ENCODE measurements around the gene AKAP1.
"Not testable (repeated sequence)": the region's sequence is repeated elsewhere in the genome, so short reads cannot be mapped to it uniquely, and the experiment has no call there.

AKAP1 gene

DNA sequence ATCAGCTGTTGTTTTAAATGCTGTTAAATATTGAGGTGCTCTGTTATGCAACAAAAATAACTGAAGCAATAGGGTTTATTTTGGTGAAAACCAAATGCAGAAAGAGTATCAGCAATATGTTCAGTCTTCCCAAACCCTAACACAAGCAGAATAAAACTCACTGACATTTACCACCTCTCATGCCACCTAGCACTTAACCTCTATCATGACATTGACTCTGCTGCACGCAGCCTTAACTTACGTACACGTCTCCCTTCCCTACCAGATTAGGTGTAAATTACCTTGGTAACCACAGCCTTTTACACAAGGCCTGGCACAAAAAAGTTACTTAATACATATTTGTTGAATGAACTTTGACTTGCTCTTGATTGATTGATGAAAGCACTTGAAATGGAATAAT lies 9.9 kb upstream of the AKAP1 start:
- DNase-seq (ENCODE audit: low read depth in 2 of 2), result no peak

DNA sequence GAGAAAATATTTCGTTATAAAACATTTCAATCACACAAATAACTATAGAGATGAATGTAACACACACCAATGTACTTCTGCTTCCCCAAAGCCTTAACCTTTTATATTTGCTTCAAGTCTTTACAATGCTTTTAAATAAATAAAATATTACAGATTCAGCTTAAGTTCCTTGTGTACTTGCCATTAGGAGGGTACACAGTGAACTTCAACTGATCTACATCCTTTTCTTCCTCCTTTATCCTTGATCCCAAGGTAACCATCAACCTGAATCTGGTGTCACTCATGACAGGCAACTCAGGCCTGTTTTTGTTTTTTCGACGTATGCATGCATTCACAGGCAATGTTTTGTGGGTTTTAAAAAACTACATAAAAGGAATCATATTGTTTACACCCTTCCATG lies 9.3 kb upstream of the AKAP1 start:
- no peak for DNase-seq (ENCODE audit: low read depth in 2 of 2)

DNA sequence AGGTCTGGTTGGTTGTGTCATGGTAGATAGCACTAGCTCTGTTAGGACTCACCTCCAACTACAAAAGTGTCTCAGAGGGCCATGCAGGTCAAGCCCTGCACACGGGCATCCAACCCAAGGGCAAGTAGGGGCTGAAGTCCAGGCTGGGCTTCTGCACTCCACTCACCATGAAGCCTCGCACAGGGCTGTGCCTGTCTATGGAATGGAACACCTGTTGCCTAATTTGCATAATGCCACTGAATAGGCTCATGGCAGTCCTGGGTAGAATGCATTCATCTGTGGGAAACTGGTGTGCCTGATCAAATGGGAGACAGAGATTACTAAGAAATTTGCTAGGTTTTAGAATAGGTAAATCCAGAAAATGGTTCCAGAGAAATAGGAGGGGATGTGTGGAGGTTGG lies 8.0 kb upstream of the AKAP1 start:
- DNase-seq (ENCODE audit: low read depth in 2 of 2), result no peak

DNA sequence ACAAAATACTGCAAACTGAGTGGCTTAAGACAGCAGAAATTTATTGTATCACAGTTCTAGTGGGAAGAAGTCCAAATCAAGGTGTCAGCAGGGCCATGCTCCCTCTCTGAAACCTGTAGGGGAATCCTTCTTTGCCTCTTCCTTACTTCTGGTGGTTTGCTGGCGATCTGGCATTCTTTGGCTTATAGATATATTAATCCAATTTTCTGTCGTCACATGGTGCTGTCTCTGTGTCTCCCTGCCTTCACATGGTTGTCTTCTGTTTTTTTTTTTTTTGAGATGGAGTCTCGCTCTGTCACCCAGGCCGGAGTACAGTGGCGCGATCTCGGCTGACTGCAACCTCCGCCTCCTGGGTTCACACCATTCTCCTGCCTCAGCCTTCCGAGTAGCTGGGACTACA lies 6.8 kb upstream of the AKAP1 start:
- no peak for DNase-seq (ENCODE audit: low read depth in 2 of 2)

DNA sequence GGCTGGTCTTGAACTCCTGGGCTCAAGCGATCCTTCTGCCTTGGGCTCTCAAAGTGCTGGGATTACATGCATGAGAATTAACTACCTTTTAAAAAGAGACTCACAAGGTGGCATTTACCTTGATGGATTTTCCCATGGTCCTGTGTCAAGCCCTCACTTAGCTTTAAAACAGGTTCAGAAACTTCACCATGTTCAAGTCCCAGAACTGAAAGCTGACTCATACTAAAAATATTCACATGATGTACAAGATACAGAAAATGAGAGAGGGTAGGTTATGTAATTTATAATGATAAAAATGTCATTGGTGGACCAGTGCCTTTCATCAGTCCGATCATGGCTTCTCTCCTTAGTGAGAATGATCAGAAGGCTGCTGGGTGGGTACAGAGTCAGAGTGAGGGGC lies 4.3 kb upstream of the AKAP1 start:
- DNase-seq (ENCODE audit: low read depth in 2 of 2), result no peak

DNA sequence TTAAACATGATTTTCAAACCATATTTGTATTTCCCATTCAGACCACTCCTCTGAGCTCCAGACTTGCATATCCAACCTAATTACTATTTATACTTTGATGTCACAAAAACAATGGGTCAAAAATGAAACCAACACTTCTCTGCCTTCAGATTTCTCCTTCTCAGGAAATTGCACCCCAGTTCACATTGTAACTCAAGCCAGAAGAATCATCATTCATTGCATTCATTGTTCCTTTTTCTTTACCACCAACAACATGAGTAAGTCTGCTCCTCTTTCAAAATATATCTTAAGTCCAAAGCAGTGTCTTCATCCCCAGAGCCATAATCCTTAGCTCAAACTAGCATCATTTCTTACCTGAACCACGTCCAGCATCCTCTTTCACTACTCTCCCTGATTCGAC lies 2.6 kb upstream of the AKAP1 start:
- no peak for DNase-seq (ENCODE audit: low read depth in 2 of 2)

DNA sequence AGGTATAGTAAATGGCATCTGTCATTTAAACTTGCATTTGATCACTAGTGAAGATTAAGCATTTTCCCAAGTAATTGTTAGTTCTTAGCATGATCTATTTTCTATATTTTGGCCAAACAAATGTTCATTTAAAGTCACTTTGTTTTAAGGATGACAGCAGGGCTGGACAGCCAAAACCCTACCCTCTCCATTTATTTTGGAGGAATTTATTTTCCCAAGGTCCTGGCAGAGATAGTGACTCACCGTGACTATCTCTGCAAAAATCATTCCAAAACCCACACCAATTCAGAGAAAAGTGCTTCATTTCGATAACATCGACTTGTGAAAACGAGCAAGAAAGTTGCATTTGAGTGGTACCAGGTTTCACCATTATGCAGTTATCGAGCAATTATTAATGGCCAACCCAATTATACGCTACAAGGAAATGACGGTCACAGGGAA lies 665 bp upstream of the AKAP1 start:
- DNase-seq (ENCODE audit: low read depth in 2 of 2), result no peak

DNA sequence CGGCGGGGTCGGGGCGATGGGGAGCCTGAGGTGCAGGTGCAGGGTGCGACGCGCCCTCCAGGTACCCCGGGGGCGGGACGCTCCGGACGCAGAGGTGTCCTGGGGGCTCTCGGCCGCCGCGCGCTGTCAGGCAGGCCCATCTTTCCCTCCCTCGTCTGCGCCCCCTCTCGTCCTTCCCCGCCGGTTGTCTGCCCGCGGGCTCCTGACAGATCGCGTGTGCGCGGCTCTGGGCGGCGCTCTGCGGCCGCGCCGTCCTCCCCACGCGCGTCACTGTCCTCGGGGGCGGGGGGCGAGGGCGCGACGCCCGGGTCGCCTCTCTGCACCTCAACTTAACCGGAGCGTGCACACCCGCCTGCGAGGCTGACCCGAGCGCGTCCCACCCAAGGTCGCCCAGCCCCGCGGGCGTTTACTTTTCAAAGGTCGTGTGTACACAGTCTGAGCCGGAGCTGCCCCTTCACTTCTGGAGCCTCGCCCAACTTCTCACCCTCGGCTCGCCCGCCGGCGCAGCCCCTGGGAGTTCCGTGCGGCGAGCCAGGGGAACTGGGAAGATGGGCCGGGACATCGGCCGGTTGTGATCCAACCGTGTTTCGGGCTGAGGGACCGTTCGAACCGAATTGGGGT lies 512 bp downstream of the AKAP1 start:
- DNase-seq (ENCODE audit: low read depth in 2 of 2), result peak; percentile 25 to 34

DNA sequence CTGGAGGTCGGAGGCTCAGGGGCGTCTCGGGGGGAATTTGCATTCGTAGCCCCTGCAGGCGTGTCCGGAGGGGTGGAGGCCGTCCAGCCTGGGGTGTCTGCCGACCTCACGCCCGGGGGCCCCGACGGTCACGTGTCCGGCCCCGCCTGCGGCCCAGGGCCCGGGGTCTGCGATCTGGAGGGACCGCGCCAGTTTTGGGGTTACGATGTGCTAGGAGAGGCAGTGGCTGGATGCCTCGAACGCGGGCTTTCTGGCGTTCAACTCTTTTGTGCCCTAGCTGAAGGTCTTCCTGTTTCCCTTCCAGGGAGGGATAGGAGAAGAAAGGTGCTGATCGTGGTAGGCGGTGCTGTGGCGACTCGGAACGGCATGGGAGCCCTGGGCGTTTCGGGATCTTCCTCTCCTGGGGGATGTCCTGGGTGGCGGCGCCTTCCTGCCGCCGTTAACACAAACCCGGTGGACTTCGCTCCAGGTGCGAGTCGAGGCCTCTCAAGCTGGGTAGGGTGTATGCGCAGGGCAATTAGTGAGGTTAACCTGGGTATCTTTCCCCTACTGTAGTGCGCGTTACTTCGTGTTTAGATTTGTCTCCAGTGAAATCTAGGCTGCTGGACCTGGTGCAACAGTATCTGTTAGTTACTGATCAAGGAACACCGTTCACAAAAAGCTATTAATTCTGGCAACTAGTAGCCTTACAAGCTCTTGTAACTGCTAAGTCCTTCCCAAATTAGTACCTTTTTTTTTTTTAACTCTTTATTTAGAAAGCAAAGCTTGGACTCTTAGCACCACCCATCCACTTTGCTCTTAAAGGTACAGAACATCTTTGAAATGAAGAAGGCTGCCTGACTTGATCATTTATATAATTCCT lies 1.3 kb downstream of the AKAP1 start:
- DNase-seq (ENCODE audit: low read depth in 2 of 2), result no peak

DNA sequence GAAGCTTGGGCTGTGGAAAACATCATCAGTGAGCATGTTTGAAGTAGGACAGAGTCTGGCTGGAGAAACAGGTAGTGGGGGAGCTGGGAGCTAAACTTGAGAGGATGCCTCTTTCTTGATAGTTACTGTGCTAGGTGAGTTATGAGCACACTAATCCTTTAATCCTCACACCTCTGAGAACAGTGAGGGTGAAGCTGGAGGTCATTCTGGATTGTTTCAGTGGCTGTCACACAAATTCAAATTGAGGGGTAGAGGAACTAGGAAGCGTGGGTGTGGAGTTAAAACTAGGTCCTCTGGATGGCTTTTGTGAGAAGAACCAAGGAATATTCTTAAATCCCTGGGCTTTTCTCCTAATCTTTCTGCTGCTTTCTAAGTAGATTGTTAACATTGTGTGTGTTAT lies 3.3 kb downstream of the AKAP1 start:
- DNase-seq (ENCODE audit: low read depth in 2 of 2), result no peak

DNA sequence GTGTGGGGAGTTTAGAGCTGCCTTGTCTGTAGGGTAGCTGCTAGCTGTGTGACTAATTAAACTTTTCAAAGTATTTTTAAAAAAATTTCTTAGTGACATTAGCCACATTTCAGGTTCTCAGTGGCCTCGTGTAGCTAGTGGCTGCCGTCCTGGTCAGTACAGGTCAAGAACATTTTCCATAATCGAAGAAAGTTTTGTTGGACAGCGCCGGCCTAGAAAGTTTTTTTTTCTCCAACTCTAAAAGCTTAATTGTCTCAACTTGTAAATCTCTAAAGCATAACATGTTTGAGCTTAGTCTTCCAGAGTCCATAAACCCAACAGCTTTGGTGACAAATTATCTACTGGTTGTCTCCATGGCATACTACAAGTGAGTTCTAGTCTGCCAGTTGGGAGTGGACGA lies 4.3 kb downstream of the AKAP1 start:
- DNase-seq (ENCODE audit: low read depth in 2 of 2), result no peak

DNA sequence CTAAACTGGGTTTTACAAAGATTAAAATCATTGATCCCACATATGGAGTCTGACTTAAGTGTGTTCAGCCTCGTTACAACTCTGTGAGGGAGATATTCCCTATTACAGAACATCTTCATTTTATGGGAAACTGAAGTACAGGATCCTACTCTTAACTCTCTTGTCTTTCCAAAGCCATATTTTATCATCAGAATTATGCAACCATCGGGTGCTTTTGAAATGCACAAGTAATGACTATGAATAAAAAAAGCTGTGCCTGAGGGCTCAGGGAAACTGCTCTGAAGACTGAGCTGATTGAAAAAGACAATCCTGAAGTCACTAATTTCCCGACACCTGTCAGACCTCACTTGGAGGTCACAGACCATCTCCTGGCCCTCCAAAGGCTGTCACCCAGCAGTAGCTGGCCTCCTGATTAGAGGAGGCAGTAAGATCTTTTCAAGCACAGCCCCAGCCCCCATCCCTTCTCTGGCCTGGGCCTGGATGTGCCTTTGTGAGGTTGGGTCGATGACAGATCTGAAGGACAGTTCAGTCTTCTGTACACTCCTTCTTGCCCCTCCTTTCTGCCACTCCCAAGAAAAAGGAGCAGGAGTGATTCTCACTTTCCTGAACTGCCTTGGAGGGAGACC lies 5.6 kb downstream of the AKAP1 start:
- DNase-seq (ENCODE audit: low read depth in 2 of 2), result no peak

DNA sequence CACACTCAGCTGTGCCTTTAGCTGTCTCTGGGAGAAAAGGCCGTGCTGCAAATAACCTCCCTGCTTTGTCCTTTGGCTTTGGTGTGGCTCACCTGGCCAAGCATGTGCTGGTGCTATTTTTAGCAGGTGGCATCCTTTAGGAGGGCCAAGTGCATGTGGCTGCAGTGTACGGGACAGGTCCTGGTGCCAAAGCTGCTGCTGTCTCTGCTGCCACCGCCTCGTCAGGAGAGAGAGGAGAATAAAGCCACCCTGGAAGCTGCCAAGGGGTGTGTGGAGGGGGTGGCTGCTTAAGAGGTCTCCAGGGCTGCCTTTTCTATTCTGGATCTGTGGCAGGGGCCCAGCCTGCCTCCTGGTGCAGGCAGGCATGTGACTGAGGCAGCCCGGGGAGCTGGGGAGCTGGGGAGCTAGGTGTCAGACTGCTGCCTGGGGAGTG lies 6.2 kb downstream of the AKAP1 start:
- DNase-seq (ENCODE audit: low read depth in 2 of 2), result no peak

DNA sequence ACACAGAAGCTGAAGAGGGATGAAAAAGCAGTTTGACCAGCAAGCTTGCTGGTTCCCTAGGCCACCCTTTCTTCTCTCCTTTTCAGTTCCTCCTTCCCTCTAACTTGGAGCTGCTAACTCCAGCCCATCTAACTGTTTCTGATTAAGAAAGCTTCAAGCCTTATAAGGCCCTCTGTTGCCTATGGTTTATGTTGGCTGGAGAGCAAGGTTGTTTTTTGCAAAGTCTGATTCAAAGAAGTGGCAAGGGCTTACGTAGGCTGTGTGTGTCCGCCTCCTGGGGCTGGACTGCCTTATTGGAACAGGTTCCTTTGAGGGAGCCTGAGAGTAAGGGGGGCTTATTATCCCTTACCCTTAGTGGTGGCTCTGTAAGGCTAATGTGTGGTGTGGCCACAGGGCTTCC lies 7.1 kb downstream of the AKAP1 start:
- no peak for DNase-seq (ENCODE audit: low read depth in 2 of 2)

DNA sequence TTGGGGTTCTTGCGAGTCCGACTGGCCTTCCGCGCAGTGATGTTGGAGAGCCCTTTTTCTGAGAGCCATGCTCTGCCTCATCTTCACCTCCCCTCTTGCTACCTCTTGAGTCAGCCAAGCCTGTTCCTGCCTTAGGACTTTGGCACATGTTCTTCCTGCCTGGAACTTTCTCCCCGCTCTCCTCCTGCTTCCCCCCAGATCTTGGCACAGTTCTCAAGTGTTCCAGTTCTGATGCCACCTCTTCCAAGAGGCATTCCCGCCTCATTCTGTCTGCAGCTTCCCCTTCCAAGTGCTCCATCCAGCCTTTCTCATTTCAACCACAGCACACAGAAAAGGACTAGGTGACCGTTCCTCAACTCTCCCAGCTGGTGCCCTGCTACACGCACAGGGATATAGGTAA lies 7.7 kb downstream of the AKAP1 start:
- DNase-seq (ENCODE audit: low read depth in 2 of 2), result no peak

DNA sequence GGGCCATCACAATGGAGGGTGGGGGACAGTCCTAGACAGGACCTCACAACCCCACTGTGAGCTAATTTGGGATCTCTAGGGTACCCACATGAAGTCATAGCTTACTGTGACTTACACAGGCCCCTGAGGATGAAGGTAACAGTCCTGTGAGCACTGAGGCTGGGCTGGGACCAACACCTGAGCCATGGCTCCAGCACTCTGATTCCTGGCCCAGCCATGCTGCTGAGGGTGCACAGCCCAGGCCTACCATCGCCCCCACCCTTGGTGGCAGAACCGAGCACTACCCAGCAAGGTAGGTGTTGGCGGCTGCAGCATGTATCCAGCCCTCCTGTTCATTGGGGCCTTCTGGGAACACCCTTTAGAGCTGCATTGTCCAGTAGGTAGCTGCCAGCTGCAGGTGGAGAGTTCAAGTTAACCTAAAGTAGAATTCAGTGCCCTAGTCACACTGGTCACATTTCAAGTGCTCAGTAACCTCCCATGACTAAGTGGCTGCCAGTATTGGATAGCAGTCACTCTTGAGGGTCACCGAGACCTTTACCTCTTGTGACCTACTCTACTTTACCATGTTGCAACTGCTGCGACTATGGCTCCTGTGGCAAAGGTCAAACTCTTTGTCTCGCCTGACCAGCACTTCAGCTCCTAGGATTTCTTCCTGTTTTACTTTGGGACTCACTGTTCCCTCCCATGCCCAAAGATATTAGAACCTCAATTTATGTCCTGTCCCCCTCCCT lies 11.6 kb downstream of the AKAP1 start:
- DNase-seq (ENCODE audit: low read depth in 2 of 2), result no peak

DNA sequence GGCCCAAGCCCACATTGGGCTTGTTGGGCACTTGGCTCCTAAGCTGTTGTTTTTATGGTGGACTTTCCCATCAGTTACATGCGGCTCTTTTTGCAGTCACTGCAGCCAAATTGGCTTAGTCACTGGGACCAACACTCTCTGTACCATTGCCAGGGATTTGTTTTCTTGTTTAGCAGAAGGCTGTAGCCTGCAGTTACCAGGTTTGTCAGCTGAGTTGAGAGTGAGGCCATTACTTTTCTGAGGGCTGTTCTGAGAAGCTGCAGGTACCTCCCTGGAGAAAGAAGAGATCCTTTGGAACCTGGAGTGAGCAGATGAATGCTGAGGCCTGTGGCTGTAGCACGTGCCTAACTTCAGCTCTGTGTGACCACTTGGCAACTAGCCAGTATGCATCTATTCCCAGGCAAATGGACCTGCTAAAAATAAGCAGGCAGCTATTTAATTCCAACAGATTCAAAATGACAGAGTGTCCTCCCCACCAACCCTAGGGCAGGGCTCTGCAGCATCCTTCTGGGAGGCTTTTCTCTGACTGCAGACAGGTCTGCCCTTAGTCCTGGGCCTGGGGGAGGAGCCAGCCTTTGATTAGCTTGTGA lies 12.9 kb downstream of the AKAP1 start:
- DNase-seq (ENCODE audit: low read depth in 2 of 2), result no peak

DNA sequence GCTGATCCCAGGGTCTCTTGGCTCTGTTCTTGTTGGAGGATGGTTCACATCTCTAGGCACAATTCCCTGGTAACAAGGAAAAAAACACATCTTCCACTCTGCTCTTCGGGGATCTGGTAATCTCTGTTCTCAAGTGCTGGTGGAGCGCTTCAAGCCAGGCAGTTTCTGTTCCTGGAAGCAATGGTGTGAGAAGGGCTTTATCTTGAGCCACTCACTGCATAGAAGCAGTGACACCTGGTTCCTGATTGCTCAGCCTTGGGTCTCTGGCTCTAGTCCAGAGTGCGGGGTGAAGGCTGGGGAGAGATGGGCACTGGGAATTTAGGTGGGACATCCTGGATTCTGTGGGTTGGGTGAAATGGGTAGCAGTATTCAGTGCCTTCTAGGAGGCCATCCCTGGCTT lies 14.1 kb downstream of the AKAP1 start:
- DNase-seq (ENCODE audit: low read depth in 2 of 2), result no peak

DNA sequence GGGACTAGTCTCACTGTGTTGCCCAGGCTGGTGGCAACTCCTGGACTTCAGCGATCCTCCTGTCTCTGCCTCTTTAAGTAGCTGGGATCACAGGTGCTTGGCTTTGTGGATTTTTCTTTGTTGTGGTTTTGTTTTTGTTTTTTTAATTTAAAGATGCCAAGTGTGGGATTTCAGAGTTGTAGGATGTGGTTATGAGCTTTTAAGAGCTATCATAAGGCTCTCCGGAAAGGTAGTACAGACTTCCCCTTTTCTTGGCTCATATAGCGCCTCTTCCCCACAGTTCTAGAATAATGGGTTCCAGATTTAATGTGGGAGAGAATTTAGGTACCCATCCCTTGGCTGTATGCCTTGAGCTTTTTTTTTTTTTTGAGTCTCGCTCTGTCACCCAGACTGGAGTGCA lies 17.1 kb downstream of the AKAP1 start:
- DNase-seq (ENCODE audit: low read depth in 2 of 2), result no peak

DNA sequence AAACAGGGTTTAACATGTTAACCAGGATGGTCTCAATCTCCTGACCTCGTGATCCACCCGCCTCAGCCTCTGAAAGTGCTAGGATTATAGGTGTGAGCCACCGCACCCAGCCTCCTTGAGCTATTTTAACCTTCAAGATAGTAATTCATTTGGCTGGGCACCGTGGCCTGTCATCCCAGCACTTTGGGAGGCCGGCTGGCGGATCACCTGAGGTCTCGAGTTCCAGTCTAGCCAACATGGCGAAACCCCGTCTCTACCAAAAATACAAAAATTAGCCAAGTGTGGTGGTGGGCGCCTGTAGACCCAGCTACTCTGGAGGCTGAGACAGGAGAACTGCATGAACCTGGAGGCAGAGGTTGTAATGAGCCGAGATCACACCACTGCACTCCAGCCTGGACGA lies 17.6 kb downstream of the AKAP1 start:
- not testable (repeated sequence) for DNase-seq (ENCODE audit: low read depth in 2 of 2)

DNA sequence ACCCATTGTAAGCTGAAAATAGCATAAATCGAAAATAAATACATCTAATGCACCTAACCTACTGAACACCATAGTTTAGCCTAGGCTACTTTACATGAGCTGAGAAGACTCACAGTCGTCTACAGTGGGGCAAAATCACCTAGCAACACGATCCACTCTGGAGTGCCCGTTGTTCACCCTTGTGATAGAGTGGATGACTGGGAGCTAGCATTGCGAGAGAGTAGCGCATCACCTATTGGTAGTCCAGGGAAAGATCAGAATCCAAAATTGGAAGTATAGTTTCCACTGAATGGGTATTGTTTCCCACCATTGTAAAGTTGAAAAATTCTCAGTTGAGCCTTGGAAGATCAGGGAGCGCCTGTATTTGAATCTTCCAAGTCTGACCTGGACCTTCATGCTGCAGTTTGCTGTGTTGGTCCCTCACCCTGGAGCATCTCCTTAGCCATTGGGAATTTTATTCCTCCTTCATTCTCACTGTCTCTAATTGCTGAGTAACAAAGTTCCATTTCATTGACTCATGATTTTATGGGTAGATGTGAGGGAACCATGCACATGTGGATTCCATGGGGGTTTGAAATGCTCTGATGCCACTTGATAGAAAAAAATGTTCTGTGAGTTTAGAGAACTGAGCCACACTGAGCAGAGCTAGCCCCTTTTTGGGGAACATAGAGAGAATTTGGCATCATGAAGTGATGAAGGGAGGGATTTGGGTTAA lies 19.6 kb downstream of the AKAP1 start:
- DNase-seq (ENCODE audit: low read depth in 2 of 2), result no peak

Measured in stimulated activated CD4-positive, alpha-beta T cell treated with anti-CD3 and anti-CD28 coated beads, Interleukin-15, amount 100 ng/mL, for 48 hours (primary cell).